ENCODE data around the gene CLCN2.

Gene CLCN2

DNA sequence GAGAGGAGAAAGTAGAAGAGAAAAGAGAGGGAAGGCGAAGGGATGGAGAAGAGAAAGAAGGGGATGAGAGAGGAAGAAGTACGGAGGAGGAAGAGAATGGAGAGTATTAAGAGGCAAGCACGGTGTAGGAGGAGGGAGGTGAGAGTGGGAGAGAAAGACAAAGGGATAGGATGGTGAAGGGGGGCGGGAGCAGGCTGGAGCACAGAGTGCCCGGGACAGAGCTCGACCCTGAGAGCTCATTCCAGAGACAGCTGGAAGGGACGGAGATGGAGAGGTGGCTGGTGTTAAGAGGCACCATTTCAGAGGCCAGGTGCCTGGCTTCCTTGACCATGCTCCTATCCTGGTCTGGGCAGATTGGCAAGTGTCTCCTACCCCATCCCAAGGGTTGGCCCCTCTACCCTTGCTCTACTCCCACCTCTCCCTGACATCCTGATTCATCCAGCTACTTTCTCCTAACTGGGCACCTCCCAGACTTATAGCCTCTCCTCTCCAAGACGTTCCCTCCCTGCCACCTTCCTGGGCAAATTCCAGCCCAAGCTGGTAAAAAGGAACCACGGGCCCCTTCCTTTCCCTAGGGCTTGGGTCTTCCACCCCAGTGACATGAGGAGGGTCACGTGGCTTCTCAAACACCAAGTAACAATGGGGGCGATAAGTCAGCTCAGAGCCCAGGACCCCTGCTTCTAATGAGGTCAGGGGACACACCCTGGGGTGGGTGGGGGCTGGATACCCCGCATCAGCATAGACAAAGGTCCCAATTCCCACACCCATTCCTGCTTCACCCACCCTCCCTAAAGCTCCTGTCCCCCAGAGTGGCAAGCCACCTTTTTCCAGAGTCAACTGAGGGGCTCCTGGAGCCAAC is 1.1 kb downstream of the CLCN2 start:
- DNase-seq (ENCODE audit: low spot score), result no peak

DNA sequence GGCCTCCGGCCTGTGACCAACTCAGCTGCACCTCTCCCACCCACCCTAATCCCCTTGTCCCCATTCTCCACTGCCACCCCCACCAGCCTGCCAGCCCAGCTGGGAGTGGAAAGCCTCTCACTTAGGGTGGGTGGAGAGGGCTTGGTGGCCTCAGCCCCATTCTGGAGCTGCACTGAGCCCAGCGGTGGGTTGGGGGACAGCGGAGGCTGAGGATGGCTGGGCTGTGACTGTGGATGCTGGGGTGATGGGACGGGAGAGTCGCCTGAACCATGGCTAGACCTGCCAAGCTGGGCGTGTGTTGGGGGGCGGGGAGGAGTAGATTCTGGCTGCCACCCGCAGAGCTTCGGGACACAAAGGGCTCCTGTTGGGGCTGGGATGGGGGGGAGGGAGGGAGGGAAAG is 1.8 kb downstream of the CLCN2 start:
- DNase-seq (ENCODE audit: low spot score), result no peak

DNA sequence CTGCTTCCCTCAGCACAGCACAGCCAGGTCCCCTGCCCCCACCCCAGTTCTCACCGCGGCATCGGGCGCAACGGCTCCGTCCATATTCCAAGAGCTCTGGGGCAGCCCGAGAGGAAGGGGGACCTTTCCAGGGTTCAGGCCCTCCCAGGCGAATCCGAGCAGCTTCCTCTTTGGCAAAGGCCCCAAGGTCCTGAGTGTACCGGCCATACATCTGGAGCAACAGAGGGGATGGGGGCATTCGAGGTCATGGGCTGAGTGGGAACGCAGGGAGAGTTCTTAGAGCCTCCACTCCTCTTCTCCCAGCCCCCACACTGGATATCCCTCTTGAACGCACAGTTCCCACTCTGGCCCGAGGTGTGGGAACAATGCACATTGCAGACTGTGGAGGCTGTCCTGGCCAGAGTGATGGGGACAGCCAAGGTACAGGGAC is 2.5 kb downstream of the CLCN2 start:
- DNase-seq (ENCODE audit: low spot score), result no peak

DNA sequence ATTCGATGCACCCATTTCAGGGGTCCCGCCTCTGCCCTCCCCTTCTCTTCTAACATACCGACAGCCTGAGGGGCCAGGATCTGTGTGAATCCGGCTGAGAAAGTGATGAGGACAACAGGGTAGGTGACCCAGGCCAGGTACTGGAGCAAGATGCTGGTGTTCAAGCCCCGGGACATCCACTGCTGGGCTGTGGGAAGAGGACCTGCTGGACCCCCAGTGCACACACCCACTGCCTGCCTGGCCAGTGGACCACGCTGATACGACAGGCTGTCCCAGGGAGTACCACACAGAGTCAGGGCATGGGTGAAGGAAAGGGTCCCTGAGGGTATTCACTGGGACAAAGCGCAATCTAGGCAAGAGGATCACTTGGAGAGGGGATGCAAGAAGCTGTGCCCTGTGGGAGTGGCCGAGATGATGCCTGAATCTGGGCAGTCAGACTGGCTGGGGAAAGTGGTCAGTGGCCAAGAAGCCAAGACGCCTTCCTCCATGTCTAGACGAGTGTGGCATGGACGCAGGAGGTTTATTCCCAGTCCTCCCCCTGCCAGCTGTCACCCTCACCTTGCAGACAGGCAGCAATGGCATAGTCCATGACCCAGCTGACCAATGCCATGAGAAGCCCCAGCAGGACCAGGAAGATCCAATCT is 3.2 kb downstream of the CLCN2 start:
- DNase-seq (ENCODE audit: low spot score), result no peak

DNA sequence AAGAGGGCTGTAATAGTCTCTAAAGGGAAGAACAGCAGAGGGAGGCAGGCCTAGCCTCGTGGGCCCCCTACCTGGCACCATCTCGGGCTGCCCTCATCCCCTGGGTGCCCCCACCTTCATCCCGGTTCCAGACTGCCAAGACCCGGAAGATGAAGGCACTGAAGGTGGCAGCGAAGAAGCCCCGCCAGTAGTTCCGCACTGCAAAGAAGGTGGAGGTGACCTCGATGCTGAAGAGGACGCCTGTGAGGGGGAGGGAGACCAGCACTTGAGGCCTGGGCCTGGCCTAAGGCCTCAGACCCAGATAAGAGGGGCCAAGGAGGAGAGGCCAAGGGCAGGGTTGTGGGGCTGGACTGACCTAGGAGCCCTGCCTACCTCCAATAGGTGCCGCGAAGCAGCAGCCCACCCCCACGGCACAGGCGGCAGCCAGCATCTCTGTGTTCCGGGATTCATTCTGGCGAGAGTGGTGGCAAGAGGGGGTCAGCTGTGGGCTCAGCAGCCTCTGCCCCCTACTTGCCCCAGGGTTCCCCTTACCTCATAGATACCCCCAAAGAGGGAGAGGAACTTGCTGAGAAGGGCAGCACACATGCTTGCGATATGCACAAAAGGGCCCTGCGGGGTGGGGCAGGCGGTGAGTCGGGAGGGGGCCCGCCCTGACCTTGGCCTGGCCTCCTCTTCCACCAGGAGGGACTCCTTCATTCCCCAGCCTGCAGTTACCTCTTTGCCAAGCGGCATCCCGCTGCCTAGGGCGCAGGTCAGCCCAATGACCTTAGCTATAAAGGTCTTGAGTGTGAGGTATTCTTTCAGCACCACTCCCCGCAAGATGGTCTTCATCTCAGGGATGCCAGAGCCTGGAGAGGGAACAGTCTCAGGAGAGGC is 3.9 kb downstream of the CLCN2 start:
- DNase-seq (ENCODE audit: low spot score), result no peak

DNA sequence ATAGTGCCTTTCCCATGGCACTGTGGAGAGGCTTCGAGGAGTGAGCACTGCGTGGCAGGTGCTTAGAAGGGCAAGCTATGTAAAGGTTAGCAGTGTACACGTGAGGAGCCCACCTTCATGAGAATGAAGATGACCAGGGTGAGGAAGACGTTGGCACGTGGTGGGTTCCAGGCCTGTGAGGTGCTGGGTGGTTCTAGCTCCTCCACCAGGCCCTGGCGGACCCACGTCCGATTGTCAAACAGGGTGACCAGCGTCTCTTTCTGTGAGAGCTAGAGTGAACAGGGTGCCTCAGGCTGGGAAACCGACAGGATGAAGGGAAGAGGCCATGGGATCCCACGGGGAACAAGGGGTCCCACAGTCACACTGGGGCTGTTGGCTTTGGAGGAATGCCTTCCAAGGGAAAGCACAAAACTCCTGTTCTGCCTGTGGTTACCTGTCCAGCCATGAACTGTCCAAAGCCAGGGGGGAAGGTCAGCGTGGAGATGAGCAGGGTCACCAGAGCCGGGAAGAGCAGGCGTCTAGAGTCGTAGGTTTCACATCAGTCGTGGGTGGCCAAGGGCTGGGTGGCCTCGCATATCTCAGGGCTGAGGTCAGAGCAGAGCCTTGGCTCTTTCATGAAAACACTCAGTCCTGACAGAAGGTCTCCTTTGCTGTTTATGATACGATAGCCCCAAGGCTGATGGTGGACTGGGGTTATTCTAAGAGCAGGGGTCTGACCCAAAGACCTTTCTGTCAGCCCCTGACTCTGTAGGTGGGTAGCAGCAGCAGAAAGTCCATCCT is 6.0 kb downstream of the CLCN2 start:
- DNase-seq (ENCODE audit: low spot score), result no peak

DNA sequence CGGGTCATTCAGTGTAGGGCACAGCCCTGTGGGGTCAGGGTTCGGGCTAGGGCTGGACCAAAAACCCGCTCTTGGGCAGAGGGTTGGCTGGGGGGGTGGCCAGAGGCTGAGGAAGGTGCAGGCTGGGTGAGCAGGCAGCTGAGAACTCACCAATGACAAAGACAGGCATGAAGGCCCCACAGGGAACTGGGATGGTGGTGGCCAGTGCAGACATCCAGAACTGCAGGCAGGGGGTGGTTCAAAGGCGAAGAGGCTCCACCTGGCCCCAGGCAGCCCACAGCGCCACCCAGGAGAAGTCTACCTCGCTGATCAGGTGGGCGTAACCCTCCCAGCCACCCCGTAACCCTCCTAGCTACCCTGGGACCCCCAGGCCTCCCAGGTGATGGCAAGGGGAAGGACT is 6.7 kb downstream of the CLCN2 start:
- DNase-seq (ENCODE audit: low spot score), result no peak

DNA sequence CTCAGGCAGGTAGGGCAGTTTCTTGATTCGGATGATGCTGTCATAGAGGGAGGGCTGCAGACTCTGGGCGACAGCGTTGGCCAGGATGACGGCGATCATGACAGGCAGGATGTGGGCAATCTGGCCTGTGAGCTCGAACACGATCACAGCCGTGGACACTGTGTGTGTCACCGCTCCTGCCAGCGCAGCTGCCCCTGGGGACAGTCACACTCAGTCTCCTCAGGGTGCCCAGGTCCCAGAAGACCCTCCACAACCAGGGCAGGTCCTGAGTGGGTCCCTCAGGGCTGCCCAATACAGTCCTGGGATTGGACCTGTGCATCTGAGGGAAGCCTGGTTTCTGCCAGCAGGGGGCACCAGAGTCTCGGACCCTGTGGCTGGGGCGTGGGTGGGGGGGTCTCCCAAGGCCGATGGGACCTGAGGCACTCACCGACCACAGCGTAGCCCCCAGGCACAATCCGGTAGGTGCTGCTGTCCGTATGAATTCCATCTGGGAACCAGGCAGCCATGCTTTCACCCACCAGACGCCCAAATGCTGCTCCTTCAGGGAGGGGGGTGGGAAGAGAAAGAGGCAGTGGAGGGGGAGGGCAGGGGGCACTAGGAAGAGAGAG is 7.2 kb downstream of the CLCN2 start:
- peak; percentile 81 for DNase-seq (ENCODE audit: low spot score)

DNA sequence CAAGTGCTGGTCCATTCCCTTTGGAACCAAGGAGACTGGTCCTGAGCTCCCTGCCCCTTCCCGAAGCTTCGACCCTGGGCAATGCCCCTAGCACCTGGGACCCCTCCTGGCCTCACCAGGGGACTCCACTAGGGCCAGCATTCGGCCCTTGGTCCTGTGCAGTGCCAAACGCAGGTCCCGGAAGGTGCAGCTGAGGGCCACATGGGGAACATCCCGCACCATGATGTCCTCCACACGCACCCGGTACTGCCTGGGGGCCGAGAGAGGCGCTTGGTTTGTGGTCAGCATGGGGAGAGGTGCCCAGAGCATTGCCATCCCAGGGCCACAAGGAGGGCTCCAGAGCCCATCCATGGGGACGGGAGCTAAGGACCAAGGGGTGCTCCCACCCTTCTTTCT is 7.9 kb downstream of the CLCN2 start:
- no peak for DNase-seq (ENCODE audit: low spot score)

DNA sequence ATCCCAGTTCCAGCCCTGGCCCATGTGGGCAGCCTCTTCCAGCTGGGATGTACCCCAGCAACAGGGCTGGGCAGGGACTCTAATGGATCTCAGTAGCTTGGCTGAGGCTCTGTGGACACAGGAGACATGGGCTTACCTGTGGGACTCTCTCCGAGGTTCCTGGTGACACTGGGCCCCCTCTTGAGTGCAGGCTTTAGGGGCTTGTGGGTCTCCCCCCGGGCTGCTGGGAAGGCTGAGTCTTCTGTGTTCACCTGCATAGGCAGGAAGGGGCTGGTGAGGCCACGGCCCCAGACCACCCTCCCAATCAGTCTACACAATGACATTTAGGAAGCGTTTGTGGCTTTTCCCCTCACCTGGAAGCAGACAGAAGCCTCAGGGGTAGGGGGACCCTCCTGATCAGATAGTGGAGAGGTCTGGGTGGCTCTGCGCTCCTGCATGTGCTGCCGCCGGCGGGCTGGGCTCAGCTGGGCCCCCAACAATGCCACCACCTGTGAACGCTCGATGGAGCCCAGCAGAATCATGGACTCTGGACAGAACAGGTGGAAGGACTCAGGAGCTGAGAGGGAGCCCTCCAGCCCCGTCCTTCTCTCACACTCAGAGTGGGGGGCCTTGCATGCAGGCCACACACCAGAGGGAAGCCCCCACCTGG is 8.4 kb downstream of the CLCN2 start:
- DNase-seq (ENCODE audit: low spot score), result no peak

DNA sequence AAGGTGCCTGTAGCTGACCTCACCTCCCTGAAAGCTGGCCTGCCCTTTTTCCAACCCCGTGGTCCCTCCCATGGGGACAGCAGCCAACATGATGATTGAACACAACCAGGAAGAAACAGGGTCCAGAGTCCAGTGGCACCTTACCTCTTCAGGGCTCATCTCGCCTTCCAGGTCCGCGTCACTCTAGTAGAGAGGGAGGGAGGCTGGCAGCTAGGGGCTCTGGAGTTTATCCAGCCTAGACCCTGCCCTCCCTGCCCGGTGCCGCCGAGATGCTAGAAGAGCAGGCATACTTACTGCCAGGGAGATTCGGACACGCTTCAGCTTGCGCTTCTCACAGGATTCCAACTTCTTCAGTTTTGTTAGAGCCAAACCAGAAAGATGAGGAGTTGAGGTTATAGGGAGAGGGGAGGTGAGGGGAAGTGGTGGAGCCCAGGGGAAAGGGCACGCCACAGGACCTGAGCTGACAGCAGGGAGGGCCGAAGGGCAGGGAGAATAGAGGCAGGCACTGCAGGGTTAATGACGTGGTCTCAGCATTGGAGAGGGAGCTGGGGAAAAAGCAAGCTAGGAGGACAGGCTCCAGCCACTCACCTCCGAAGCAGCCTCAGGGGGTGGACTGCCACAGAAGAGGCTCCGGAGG is 9.1 kb downstream of the CLCN2 start:
- DNase-seq (ENCODE audit: low spot score), result no peak

DNA sequence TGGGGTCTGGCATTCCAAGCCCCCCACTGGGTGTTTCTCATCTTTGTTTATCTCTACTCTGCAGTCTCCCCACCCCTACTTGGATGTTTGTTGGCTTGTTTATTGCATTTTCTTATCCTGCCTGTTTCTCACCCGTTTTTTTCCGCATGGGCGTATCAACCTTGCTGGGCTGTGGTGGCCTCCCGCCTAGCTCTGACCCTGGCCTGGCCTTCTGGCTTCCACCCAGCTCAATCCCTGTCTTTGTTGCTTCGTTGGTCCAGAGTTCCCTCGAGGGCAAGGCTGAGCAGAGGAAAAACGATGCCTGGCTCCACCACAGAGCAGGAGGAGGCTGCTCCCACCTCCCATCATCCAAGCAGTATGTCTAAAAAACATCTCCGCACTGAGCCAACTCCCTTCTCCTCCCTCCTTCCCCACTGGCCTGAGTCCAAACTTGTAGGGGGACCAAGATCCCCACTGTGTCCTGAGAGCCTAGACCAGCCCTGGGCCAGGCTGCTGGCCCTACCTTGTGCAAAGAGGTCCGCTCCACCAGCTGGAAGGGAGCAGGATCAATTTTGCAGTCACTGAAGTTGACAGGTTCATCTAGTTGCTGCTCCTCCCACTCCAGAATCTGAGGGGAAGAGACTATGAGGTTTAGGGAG is 9.8 kb downstream of the CLCN2 start:
- DNase-seq (ENCODE audit: low spot score), result no peak

DNA sequence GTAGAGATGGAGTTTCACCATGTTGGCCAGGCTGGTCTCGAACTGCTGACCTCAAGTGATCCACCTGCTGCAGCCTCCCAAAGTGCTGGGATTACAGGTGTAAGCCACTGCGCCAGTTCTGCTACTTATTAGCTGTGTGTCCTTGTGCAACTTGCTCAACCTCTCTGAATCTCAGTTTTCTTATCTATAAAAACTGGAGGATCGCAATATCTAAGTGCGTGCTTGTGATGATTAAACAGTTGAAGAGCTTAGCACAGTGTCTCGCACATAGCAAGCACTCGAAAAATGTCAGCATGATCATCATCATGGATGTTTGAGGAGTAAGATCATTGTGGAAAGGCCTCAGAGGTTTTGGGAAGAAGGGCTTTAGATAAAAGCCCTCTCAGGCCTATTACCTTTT is 10.8 kb downstream of the CLCN2 start:
- DNase-seq (ENCODE audit: low spot score), result no peak

DNA sequence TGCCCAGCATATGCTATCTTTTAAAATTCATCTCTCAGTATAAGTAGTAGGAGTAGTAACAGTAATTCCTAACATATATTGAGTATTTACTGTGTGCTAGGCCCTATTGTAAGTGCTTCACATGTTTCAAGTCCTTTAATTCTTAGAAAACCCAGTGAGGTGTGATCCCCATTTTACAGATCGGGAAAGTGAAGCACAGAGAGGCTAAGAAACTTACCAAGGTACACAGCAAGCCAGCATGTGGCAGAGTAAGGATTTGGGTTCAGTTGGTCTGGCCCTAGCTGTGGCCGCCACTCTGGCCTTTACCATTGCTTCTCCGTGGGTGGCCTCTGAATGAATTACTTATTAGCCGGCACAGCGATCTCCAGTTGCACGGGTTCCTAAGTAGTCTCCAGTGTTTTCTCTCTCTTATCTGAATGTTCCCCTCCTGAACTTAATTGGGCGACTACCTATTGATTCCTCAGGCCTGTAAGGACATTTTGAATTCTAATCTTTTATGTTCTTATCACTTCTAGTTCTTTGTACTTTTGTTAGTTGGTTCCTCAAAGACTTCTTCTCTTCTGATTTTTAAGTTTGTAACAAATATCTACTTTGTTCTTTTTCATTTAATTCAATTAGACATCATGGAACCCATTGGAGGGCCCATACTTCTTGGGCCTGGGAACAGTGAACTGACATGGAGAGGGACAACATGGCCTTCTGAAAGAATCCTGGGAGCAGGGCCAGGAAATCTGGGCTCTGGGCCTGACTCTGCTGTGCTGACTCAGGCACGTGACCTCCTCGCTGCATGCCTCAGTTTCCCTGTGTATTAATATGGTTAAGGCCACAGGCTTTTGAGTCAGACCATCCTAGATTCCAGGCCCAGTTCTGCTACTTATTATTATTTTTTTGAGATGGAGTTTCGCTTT is 11.6 kb downstream of the CLCN2 start:
- no peak for DNase-seq (ENCODE audit: low spot score)

DNA sequence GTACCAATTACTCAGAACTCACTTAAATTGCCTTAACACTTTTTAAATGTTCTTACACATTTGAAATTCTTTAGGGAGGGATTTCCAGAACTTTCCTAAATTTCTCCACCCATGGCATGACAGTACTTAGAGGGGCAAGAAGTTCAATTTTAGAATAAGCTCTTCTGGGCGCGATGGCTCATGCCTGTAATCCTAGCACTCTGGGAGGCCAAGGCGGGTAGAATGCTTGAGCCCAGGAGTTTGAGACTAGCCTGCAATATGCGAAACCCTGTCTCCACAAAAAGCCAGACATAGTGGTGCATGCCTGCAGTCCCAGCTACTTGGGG is 13.4 kb downstream of the CLCN2 start:
- no peak for DNase-seq (ENCODE audit: low spot score)

DNA sequence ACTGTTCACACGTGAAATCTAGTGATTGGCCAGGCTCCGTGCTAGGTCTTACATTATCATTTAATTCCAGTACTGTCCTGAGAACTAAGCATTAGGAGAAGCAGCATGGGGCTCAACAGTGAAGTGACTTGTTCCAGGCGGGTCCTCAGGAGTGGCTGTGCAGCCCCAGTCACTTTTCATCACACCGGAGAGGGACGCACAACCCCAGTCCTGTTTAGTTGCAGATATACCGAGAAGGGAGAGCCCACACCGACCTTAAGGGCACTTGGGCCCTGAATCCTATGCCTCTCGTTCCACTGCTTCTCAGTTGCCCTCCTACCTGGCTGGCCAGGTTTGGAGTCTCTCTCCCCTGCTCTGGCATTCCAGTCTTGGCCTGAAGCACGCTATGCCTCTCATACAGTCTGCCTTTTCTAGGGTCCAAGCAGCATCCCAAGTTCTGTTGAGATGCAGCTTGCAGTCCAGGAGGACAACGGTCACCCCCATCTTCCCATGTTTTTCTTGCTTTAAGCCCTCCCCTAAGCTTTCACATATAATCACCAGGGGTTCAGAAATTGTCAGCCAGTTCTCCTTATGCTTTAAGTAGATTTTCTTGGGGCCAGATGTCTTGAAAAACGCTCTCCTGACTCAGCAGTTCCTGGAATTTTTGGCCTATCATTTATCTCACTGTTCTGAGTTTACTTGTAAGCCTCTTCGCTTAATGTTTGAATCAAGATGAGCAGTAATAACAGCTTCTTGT is 13.9 kb downstream of the CLCN2 start:
- DNase-seq (ENCODE audit: low spot score), result no peak

DNA sequence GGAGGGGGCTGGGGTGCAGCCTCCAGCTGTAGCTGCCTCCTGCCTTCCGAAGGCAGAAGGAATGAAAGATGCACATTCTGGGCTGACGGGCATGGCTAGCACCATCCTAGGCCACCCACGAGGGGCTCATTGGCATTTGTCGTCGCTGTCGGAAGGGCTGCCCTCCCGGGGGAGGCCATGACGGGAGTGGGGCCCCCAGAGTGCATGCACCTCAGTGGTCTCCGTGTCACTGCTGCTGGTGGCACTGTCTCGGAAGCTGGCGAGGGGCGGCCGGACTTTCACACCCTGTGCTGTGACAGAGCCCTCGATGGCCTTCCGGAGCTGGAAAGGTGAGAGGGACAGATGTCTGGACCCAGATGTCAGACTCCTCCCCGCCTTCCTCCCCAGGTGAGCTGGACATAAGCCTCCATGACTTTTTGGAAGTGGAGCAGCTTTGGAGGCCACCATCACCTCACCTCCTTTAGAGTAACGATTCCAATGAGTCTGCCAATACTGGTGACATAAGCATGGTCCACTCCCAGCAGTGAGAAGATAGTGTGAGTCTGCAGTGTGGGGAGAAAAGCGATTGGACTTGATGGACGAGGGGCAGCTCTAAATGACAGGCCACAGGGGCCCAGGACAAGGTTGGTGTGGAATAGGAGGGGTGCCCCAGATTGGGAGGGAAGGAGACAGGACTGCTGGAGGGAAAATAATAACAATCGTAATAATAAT is 14.8 kb downstream of the CLCN2 start:
- no peak for DNase-seq (ENCODE audit: low spot score)
